Activated naive CD8-positive, alpha-beta T cell treated with anti-CD3 and anti-CD28 coated beads, Interleukin-2, amount 50 U/mL, for 24 hours (primary cell): Measurements from ENCODE around the gene PIGR.

Source experiments
- ATAC-seq: fragments of 150-1000 bp; cut with Tn5 transposase; one replicate; pipeline ENCODE4 v1.10.0; 2021
- DNase-seq: peaks from one replicate; pipeline ENCODE4 v3.0.0; 2021
- H3K27ac Mint-ChIP-seq: one replicate; pipeline ENCODE4 v1.8.0; 2021; ENCODE audit warnings: mild to moderate bottlenecking, mixed read lengths
- H3K27me3 Mint-ChIP-seq: one replicate; pipeline ENCODE4 v1.8.0; 2021; ENCODE audit warnings: mixed read lengths
- H3K36me3 Mint-ChIP-seq: one replicate; pipeline ENCODE4 v1.8.0; 2021; ENCODE audit warnings: low read depth, mixed read lengths
- H3K4me1 Mint-ChIP-seq: one replicate; pipeline ENCODE4 v1.8.0; 2021; ENCODE audit warnings: mixed read lengths
- H3K4me3 Mint-ChIP-seq: one replicate; pipeline ENCODE4 v1.8.0; 2021; ENCODE audit warnings: mild to moderate bottlenecking, moderate library complexity, mixed read lengths
- H3K9me3 Mint-ChIP-seq: one replicate; pipeline ENCODE4 v1.8.0; 2021; ENCODE audit warnings: mixed read lengths

The PIGR gene

GRCh38 chr1:206969090-206969489 is 22.8 kb upstream of the PIGR start:
- Mint-ChIP-seq H3K27ac (no peak overlapping the region), H3K36me3 (no peaks in the 10 kb centered on the region), H3K9me3 (no peaks in the 10 kb centered on the region), H3K4me1 (peaks cover 19% of the 10 kb centered on the region), H3K4me3 (no peak overlapping the region), H3K27me3 (no peaks in the 10 kb centered on the region)
- ATAC-seq: no peak
- DNase-seq: no peak

- ATAC-seq (peak; percentile 38), DNase-seq (no peak)
- Mint-ChIP-seq H3K9me3 (no peaks in the 10 kb centered on the region), H3K4me3 (no peak overlapping the region), H3K27ac (no peak overlapping the region), H3K36me3 (no peaks in the 10 kb centered on the region), H3K4me1 (peaks cover 29% of the 10 kb centered on the region), H3K27me3 (no peaks in the 10 kb centered on the region)
Observed at GRCh38 chr1:206967096-206967849, 21.0 kb upstream of the PIGR start.

GRCh38 chr1:206965781-206966180 is 19.5 kb upstream of the PIGR start:
- Mint-ChIP-seq H3K4me3 (no peak overlapping the region), H3K4me1 (peaks cover 33% of the 10 kb centered on the region), H3K27me3 (no peaks in the 10 kb centered on the region), H3K9me3 (no peaks in the 10 kb centered on the region), H3K36me3 (no peaks in the 10 kb centered on the region), H3K27ac (no peak overlapping the region)
- ATAC-seq (no peak), DNase-seq (no peak)

- ATAC-seq: no peak
- Mint-ChIP-seq H3K4me1 (peaks cover 33% of the 10 kb centered on the region), H3K9me3 (no peaks in the 10 kb centered on the region)
Observed at GRCh38 chr1:206963740-206964139, 17.5 kb upstream of the PIGR start.

GRCh38 chr1:206963119-206963712 is 16.9 kb upstream of the PIGR start:
- H3K27me3 Mint-ChIP-seq: peaks cover 3% of the 10 kb centered on the region
- peak; percentile 47 for ATAC-seq

More at GRCh38 chr1:206963740-206964139, 17.5 kb upstream of the PIGR start:
- Mint-ChIP-seq H3K27me3 (peaks cover 3% of the 10 kb centered on the region), H3K36me3 (no peaks in the 10 kb centered on the region), H3K27ac (no peak overlapping the region), H3K4me3 (no peak overlapping the region)
- no peak for DNase-seq

GRCh38 chr1:206962272-206962671 is 16.0 kb upstream of the PIGR start:
- Mint-ChIP-seq H3K9me3 (no peaks in the 10 kb centered on the region), H3K27ac (no peak overlapping the region), H3K4me3 (no peak overlapping the region), H3K4me1 (peaks cover 21% of the 10 kb centered on the region), H3K27me3 (peaks cover 3% of the 10 kb centered on the region), H3K36me3 (no peaks in the 10 kb centered on the region)
- DNase-seq (no peak), ATAC-seq (no peak)

More at GRCh38 chr1:206963119-206963712, 16.9 kb upstream of the PIGR start:
- no peak overlapping the region for H3K4me3 Mint-ChIP-seq
- DNase-seq: no peak
- H3K4me1 Mint-ChIP-seq: peaks cover 30% of the 10 kb centered on the region
- no peaks in the 10 kb centered on the region for H3K9me3 Mint-ChIP-seq
- H3K36me3 Mint-ChIP-seq: no peaks in the 10 kb centered on the region
- no peak overlapping the region for H3K27ac Mint-ChIP-seq

- DNase-seq: no peak
- H3K9me3 Mint-ChIP-seq: no peaks in the 10 kb centered on the region
- peaks cover 3% of the 10 kb centered on the region for H3K27me3 Mint-ChIP-seq
- no peak overlapping the region for H3K27ac Mint-ChIP-seq
- H3K36me3 Mint-ChIP-seq: no peaks in the 10 kb centered on the region
- peaks cover 16% of the 10 kb centered on the region for H3K4me1 Mint-ChIP-seq
- ATAC-seq: no peak
- no peak overlapping the region for H3K4me3 Mint-ChIP-seq
Observed at GRCh38 chr1:206961668-206962067, 15.4 kb upstream of the PIGR start.

GRCh38 chr1:206960676-206961386 is 14.6 kb upstream of the PIGR start:
- no peak overlapping the region for H3K27ac Mint-ChIP-seq
- DNase-seq: no peak
- H3K36me3 Mint-ChIP-seq: no peaks in the 10 kb centered on the region
- no peaks in the 10 kb centered on the region for H3K9me3 Mint-ChIP-seq
- H3K4me1 Mint-ChIP-seq: peaks cover 14% of the 10 kb centered on the region
- no peak overlapping the region for H3K4me3 Mint-ChIP-seq
- ATAC-seq: no peak
- peaks cover 3% of the 10 kb centered on the region for H3K27me3 Mint-ChIP-seq

- peaks cover 3% of the 10 kb centered on the region for H3K27me3 Mint-ChIP-seq
- H3K9me3 Mint-ChIP-seq: no peaks in the 10 kb centered on the region
- no peak for DNase-seq
- peaks cover 24% of the 10 kb centered on the region for H3K4me1 Mint-ChIP-seq
- no peak overlapping the region for H3K4me3 Mint-ChIP-seq
- H3K27ac Mint-ChIP-seq: no peak overlapping the region
- no peaks in the 10 kb centered on the region for H3K36me3 Mint-ChIP-seq
- no peak for ATAC-seq
Observed at GRCh38 chr1:206958144-206958543, 11.9 kb upstream of the PIGR start.

- Mint-ChIP-seq H3K27me3 (peaks cover 3% of the 10 kb centered on the region), H3K27ac (no peak overlapping the region), H3K4me1 (peaks cover 21% of the 10 kb centered on the region), H3K9me3 (no peaks in the 10 kb centered on the region), H3K36me3 (no peaks in the 10 kb centered on the region), H3K4me3 (no peak overlapping the region)
- DNase-seq (no peak), ATAC-seq (no peak)
Observed at GRCh38 chr1:206957639-206958038, 11.4 kb upstream of the PIGR start.

- Mint-ChIP-seq H3K27ac (peak overlapping the region; percentile 15), H3K36me3 (no peaks in the 10 kb centered on the region), H3K27me3 (peaks cover 3% of the 10 kb centered on the region), H3K9me3 (no peaks in the 10 kb centered on the region), H3K4me3 (no peak overlapping the region), H3K4me1 (peaks cover 13% of the 10 kb centered on the region)
- ATAC-seq (peak; percentile 67), DNase-seq (peak; percentile 8)
Observed at GRCh38 chr1:206955476-206956451, 9.5 kb upstream of the PIGR start.

GRCh38 chr1:206954459-206955342 is 8.4 kb upstream of the PIGR start:
- H3K4me3 Mint-ChIP-seq: no peak overlapping the region
- peaks cover 13% of the 10 kb centered on the region for H3K4me1 Mint-ChIP-seq
- no peak overlapping the region for H3K27ac Mint-ChIP-seq
- no peaks in the 10 kb centered on the region for H3K9me3 Mint-ChIP-seq
- peaks cover 1% of the 10 kb centered on the region for H3K27me3 Mint-ChIP-seq
- ATAC-seq (no peak), DNase-seq (no peak)
- no peaks in the 10 kb centered on the region for H3K36me3 Mint-ChIP-seq

GRCh38 chr1:206953626-206954025 is 7.4 kb upstream of the PIGR start:
- Mint-ChIP-seq H3K27me3 (no peaks in the 10 kb centered on the region), H3K4me3 (no peak overlapping the region), H3K9me3 (no peaks in the 10 kb centered on the region), H3K36me3 (no peaks in the 10 kb centered on the region), H3K4me1 (peaks cover 15% of the 10 kb centered on the region), H3K27ac (no peak overlapping the region)
- DNase-seq (no peak), ATAC-seq (no peak)
